Measurements from ENCODE around the gene ATP2B1. TPM values are rescaled to one million over a fixed set of nuclear protein-coding genes. Genes with fewer than 3 reads are reported as not detected.

ATP2B1 gene
- total RNA-seq, 4 donors from 2014 or later, result 38.6 to 96.4 (median 54.1) TPM

DNA sequence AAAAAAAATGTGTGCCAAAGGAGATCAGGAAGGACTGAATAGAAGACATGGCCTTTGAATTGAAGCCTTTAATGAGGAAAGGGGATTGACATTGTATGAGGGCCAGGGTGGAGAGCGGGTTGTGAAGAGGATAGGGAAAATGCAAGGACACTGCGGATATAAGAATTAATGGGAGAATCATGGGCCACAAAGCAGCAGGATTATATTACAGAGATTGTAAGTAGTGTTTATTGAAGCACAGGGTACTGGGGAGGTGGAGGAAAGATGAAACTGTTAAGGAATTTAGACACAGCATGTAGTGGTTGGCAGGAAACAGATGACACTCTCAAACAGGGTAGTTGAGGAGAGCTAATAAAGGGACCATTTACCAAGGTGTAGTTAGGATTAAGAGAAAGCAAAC lies 166.4 kb downstream of the ATP2B1 start:
- TF ChIP-seq, protein P1, sequence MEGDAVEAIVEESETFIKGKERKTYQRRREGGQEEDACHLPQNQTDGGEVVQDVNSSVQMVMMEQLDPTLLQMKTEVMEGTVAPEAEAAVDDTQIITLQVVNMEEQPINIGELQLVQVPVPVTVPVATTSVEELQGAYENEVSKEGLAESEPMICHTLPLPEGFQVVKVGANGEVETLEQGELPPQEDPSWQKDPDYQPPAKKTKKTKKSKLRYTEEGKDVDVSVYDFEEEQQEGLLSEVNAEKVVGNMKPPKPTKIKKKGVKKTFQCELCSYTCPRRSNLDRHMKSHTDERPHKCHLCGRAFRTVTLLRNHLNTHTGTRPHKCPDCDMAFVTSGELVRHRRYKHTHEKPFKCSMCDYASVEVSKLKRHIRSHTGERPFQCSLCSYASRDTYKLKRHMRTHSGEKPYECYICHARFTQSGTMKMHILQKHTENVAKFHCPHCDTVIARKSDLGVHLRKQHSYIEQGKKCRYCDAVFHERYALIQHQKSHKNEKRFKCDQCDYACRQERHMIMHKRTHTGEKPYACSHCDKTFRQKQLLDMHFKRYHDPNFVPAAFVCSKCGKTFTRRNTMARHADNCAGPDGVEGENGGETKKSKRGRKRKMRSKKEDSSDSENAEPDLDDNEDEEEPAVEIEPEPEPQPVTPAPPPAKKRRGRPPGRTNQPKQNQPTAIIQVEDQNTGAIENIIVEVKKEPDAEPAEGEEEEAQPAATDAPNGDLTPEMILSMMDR (IDR thresholded peaks at IDR 0.05; ENCODE audit: low read depth), result no peak

DNA sequence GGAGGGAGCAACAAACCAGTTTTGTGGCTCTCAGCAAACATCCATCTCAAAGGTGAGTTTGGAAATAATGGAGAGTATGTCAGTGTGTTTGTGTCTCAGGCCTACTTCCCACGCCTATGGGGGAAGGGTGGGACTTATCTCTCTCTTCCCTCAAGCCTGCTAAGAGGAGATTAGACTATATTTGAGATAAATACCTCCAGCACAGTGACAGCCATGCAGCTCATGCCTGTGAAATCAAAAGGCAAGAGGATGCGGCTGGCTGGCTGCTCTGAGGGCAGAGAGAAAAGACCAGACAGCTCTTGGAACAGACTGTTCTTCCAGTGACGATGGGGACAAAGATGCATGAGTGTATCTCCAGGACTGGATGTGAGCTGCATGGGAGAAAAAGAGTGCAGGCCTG lies 168.1 kb downstream of the ATP2B1 start:
- TF ChIP-seq, protein P1 (IDR thresholded peaks at IDR 0.05; ENCODE audit: low read depth), result no peak

DNA sequence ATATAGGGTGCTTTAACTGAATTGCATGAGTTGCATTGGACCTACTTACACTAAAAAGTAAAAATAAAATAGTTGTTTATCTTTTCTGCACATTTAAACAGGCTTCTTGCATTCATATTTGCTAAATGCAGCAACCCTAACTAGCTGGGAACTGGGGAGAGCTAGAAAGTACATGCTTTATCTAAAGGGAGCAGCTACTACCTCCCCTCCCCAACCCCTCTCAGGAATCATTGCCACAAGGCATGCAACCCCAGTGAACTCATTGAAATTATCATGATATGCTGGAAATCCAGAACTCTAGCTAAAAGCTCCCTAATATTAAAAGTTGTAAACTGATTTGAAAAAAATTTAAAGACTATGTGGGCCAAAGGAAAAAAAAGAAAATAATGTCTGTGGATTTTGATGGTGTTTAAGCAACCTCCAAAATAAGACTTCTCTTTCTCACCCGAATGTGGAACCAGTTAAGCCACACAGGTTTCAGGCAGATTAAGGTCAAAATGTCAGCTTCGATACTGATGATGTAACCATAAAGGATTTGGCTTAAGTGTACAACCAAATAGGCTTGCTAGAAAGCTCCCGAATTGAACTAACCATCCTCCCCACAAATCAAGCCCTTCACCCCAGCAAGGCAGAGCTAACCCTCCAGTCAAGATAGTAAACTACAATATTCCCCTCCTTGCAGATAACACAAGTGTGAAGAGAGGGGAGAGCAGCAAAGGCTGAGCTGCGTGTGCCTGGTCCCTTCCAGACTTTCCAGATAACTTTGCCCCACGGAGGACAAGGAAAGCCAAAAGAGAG lies 169.0 kb downstream of the ATP2B1 start:
- TF ChIP-seq, protein P1 (IDR thresholded peaks at IDR 0.05; ENCODE audit: low read depth), result no peak

DNA sequence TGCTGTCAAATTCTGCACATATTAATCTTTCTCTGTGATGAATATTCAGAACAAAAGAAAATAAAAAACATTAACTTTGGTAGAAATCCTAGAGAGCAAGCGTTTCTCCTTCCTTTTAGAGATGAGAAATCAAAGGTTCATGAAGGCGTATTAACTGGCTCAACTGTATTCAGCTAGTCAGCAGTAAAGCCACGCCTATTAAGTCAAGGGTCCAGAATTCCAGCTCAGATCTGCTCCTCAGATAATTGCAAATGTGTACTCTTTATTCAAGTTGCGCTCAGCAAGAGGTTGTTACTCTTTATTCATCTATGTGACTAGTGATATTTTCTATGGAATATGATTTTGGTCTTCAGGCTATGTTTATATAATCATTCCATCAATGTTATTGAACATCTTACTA lies 169.7 kb downstream of the ATP2B1 start:
- TF ChIP-seq, protein P1 (IDR thresholded peaks at IDR 0.05; ENCODE audit: low read depth), result no peak

Small RNA genes within 50 kb of the gene (small RNA-seq; reads per million reads assigned to genes)
- gene AC025034.2, result not detected
- gene RNA5SP365, result not detected
- not detected for gene RNU6-148P

Other genes with a start within 250 kb of the ATP2B1 start
- 1 to 10 TPM; 4.6 to 8.3 (median 6.9) TPM for gene GALNT4, start 184.0 kb downstream of the ATP2B1 start, total RNA-seq
- 10 to 100 TPM; 17.9 to 29.7 (median 23.0) TPM for gene POC1B, start 182.8 kb downstream of the ATP2B1 start, total RNA-seq

All from subcutaneous adipose tissue (tissue), 4 donors.